A549 treated with Hydrocortisone at 1 μM for 4 hours (cell line): ENCODE results near the gene TMEM208. TPM values are rescaled to one million over a fixed set of nuclear protein-coding genes. Genes with fewer than 3 reads are reported as not detected.

Experiments used
- total RNA-seq: library from RNA; stranded (reverse); fragments of 200-300 nt; extraction: Qiagen RNA extraction; gene quantifications from 5 replicates; pipeline ENCODE4 v1.2.3, GENCODE V29; 2022

TMEM208 gene
- total RNA-seq: 84.1 to 104 TPM (median 91.8 TPM) in 5 replicates

GRCh38 chr16:67226804-67227566 is at the start of gene TMEM208:
Gene TMEM208 (plus strand): TSS chr16:67227130. CDS start chr16:67227219, 89 bp downstream.

GRCh38 chr16:67183627-67184452 is 43.1 kb upstream of the TMEM208 start, which contains the start of gene MATCAP1:
Gene MATCAP1 (minus strand): TSS chr16:67183963. CDS start chr16:67180610, 3,353 bp downstream.

GRCh38 chr16:67190041-67190440 is 36.9 kb upstream of the TMEM208 start, which contains the start of gene EXOC3L1:
Gene EXOC3L1 (minus strand): TSS chr16:67190136. CDS start chr16:67189676, 460 bp downstream.

GRCh38 chr16:67191995-67192681 is 34.8 kb upstream of the TMEM208 start, which contains the start of gene E2F4:
Gene E2F4 (plus strand): TSS chr16:67192155. CDS start chr16:67192228, 73 bp downstream.

GRCh38 chr16:67199011-67199807 is 27.7 kb upstream of the TMEM208 start, which contains the start of gene ELMO3:
Gene ELMO3 (plus strand): TSS chr16:67199131. CDS start chr16:67199327, 196 bp downstream.

GRCh38 chr16:67247192-67248072 is 20.5 kb downstream of the TMEM208 start, which contains the start of gene FHOD1:
Gene FHOD1 (minus strand): TSS chr16:67247481. CDS start chr16:67247410, 71 bp downstream.

GRCh38 chr16:67248401-67249177 is 21.7 kb downstream of the TMEM208 start, which contains the start of gene SLC9A5:
Gene SLC9A5 (plus strand): TSS chr16:67248979. CDS start chr16:67249015, 36 bp downstream.

Other genes with a start within 250 kb of the TMEM208 start
- gene CES4A, start 238.5 kb upstream of the TMEM208 start, total RNA-seq: 3.4 to 4.1 TPM (median 3.7 TPM) in 5 replicates
- 49.9 to 68.7 TPM (median 52.8 TPM) in 5 replicates for gene CBFB, start 198.0 kb upstream of the TMEM208 start, total RNA-seq
- gene PHAF1, start 117.2 kb upstream of the TMEM208 start, total RNA-seq: 24.9 to 28.4 TPM (median 25.6 TPM) in 5 replicates
- 7.0 to 9.5 TPM (median 8.9 TPM) in 5 replicates for gene B3GNT9, start 76.1 kb upstream of the TMEM208 start, total RNA-seq
- 15.1 to 22.9 TPM (median 21.6 TPM) in 5 replicates for gene TRADD, start 67.2 kb upstream of the TMEM208 start, total RNA-seq
- gene FBXL8, start 67.2 kb upstream of the TMEM208 start, total RNA-seq: 6.3 to 9.6 TPM (median 8.4 TPM) in 5 replicates
- gene HSF4, start 62.4 kb upstream of the TMEM208 start, total RNA-seq: 13.1 to 17.8 TPM (median 14.8 TPM) in 5 replicates
- 80.2 to 102 TPM (median 97.0 TPM) in 5 replicates for gene NOL3, start 56.6 kb upstream of the TMEM208 start, total RNA-seq
- gene MATCAP1, start 43.2 kb upstream of the TMEM208 start, total RNA-seq: 5.5 to 9.0 TPM (median 6.2 TPM) in 5 replicates
- gene EXOC3L1, start 37.0 kb upstream of the TMEM208 start, total RNA-seq: 0.06 to 0.25 TPM (median 0.17 TPM) in 5 replicates
- gene E2F4, start 35.0 kb upstream of the TMEM208 start, total RNA-seq: 92.3 to 103 TPM (median 99.1 TPM) in 5 replicates
- 0.76 to 1.3 TPM (median 1.2 TPM) in 5 replicates for gene ELMO3, start 28.0 kb upstream of the TMEM208 start, total RNA-seq
- gene FHOD1, start 20.4 kb downstream of the TMEM208 start, total RNA-seq: 41.9 to 59.6 TPM (median 54.0 TPM) in 5 replicates
- 1.2 to 1.9 TPM (median 1.5 TPM) in 5 replicates for gene SLC9A5, start 21.8 kb downstream of the TMEM208 start, total RNA-seq
- 12.7 to 16.0 TPM (median 15.3 TPM) in 5 replicates for gene PLEKHG4, start 52.4 kb downstream of the TMEM208 start, total RNA-seq
- gene KCTD19, start 99.6 kb downstream of the TMEM208 start, total RNA-seq: 0.21 to 0.53 TPM (median 0.39 TPM) in 5 replicates
- gene LRRC36, start 99.7 kb downstream of the TMEM208 start, total RNA-seq: 0.06 to 0.17 TPM in 2 of 5 replicates, not detected in the others
- gene TPPP3, start 166.4 kb downstream of the TMEM208 start, total RNA-seq: 9.5 to 13.9 TPM (median 13.7 TPM) in 5 replicates
- gene ZDHHC1, start 189.3 kb downstream of the TMEM208 start, total RNA-seq: 5.4 to 6.9 TPM (median 6.8 TPM) in 5 replicates
- gene HSD11B2, start 204.0 kb downstream of the TMEM208 start, total RNA-seq: 2.0 to 2.3 TPM (median 2.2 TPM) in 5 replicates